Activated CD4-positive, CD25-positive, alpha-beta regulatory T cell treated with anti-CD3 and anti-CD28 coated beads, Interleukin-2, amount 50 U/mL, for 72 hours (primary cell): ENCODE measurements around the gene HEXB.
"Not testable (repeated sequence)": the region's sequence is repeated elsewhere in the genome, so short reads cannot be mapped to it uniquely, and the experiment has no call there.

ENCODE experiments used
- DNase-seq: peaks from one replicate; pipeline ENCODE4 v3.0.0; 2021

Gene HEXB

GRCh38 chr5:74660140-74660539 lies 24.9 kb upstream of the HEXB start:
- no peak for DNase-seq

GRCh38 chr5:74660873-74661272 lies 24.2 kb upstream of the HEXB start:
- no peak for DNase-seq

- no peak for DNase-seq
These were observed 20.5 kb upstream of the HEXB start for GRCh38 chr5:74664551-74664950.

- DNase-seq: no peak
These were observed 19.8 kb upstream of the HEXB start for GRCh38 chr5:74665273-74665672.

GRCh38 chr5:74665816-74666215 lies 19.2 kb upstream of the HEXB start:
- no peak for DNase-seq

- no peak for DNase-seq
These were observed 17.6 kb upstream of the HEXB start for GRCh38 chr5:74667396-74667795.

GRCh38 chr5:74669821-74670220 lies 15.2 kb upstream of the HEXB start:
- DNase-seq: no peak

GRCh38 chr5:74670396-74671038 lies 14.5 kb upstream of the HEXB start:
- DNase-seq: no peak

- DNase-seq: no peak
These were observed 12.7 kb upstream of the HEXB start for GRCh38 chr5:74672215-74672877.

- no peak for DNase-seq
These were observed 11.8 kb upstream of the HEXB start for GRCh38 chr5:74673011-74673790.

GRCh38 chr5:74676466-74676865 lies 8.6 kb upstream of the HEXB start:
- DNase-seq: not testable (repeated sequence)

GRCh38 chr5:74678123-74678522 lies 6.9 kb upstream of the HEXB start:
- DNase-seq: not testable (repeated sequence)

GRCh38 chr5:74679300-74679699 lies 5.7 kb upstream of the HEXB start:
- not testable (repeated sequence) for DNase-seq

GRCh38 chr5:74679966-74680365 lies 5.1 kb upstream of the HEXB start:
- no peak for DNase-seq

GRCh38 chr5:74685979-74686631 lies 1.1 kb downstream of the HEXB start:
- no peak for DNase-seq

GRCh38 chr5:74686962-74687751 lies 2.1 kb downstream of the HEXB start:
- no peak for DNase-seq

GRCh38 chr5:74693191-74693590 lies 8.2 kb downstream of the HEXB start:
- DNase-seq: no peak

- no peak for DNase-seq
These were observed 32.6 kb downstream of the HEXB start for GRCh38 chr5:74717596-74717995.

- no peak for DNase-seq
These were observed 37.2 kb downstream of the HEXB start for GRCh38 chr5:74722271-74722670.

- DNase-seq: no peak
These were observed 40.3 kb downstream of the HEXB start for GRCh38 chr5:74725331-74725730.

- DNase-seq: no peak
These were observed 51.7 kb downstream of the HEXB start for GRCh38 chr5:74736759-74737158.

GRCh38 chr5:74738406-74738805 lies 53.4 kb downstream of the HEXB start:
- DNase-seq: no peak

- DNase-seq: not testable (repeated sequence)
These were observed 63.7 kb downstream of the HEXB start for GRCh38 chr5:74748742-74749141.
